SK-N-DZ (cell line): ENCODE measurements around the gene KIF19.
A peak's percentile ranks its signal among the peaks of the same experiment; 100 is the strongest.

Source experiments
- DNase-seq: peaks from one replicate; pipeline ENCODE4 v3.0.0-alpha.2; 2015; ENCODE audit warnings: low spot score

Gene KIF19

GRCh38 chr17:74339537-74340195 is 13.6 kb downstream of the KIF19 start:
- no peak for DNase-seq

GRCh38 chr17:74340470-74341023 is 14.5 kb downstream of the KIF19 start:
- no peak for DNase-seq

DNA sequence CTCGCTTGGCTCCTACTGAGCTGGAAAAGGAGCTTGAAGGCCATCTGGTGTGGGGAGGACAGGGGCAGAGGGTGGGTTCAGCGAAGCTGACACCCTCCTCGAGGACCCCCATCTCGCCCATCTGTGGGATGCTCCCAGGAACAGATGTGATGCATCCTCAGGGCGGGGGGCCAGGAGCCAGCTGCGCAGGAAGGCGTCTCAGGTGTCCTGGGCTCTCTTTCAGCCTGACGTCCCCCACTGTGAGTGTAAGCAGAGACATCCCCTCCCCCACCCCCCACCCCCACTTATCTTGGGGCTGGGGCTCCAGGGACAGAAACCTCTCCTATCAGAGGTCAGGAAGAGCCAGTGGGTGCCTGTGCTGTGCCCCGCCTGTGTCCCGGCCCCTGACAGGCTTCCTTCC is 16.2 kb downstream of the KIF19 start:
- DNase-seq = no peak

DNA sequence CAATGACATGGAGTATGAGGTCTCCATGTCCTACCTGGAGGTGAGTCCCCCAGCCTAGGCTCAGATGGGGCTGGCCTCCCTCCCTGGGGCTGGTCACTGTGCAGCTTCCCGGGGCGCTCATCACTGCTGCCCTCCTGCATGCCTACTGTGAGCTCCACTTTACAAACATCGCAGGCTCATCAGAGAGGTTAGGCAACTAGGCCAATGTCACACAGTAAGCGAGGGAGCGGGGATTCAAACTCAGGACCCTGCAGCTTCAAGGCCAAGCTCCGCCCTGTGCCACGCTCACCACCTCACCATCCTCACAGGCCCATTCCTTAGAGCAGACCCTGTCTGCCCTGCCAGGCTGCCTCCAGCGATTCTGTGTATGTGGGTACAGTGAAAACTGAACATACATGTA is 17.1 kb downstream of the KIF19 start:
- DNase-seq = no peak

DNA sequence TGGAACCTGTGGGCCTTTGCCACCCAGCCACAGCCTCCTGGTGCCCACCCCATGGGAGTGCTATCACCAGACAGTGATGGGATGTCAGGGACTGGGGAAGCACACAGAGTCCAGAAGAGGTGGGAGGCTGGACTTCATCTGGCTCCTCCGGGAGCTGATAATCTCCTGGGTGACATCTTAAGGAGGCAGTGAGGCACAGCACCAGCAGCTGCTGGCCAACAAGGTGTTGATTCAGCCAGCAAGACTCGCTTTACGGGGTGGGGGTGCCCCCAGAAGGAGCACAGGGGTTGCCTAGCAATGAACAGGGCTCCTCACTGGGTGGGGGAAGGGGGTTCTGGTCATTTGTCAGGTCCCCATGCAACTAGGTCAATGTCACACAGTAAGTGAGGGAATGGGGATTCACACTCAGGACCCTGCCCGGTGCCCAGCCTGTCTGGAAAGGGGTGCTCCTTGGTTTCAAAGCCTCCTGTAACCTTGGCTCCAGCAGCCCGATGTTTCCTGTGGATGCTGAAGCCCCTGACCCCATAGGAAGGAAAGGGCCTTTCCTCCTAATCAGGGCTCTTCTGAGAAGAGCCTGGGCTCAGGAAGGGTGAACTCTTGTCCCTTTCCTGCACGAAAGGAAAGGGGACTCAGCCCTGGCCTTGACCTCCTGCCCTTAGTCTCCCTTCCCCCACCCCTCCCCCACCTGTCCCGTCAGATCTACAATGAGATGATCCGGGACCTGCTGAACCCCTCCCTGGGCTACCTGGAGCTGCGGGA is 17.7 kb downstream of the KIF19 start:
- no peak for DNase-seq

DNA sequence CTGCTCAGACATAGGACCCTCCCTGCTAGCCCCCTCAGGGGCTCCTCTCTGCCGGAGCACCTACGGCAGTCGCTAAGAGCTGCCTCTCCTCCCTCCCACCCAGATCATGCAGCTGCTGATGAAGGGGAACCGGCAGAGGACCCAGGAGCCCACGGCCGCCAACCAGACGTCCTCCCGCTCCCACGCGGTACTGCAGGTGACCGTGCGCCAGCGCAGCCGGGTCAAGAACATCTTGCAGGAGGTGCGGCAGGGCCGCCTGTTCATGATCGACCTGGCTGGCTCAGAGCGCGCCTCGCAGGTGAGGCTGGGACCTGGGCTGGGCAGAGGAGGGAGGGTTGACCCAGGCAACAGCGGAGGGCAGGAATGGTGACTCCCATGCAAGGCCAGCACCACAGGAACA is 18.6 kb downstream of the KIF19 start:
- no peak for DNase-seq

DNA sequence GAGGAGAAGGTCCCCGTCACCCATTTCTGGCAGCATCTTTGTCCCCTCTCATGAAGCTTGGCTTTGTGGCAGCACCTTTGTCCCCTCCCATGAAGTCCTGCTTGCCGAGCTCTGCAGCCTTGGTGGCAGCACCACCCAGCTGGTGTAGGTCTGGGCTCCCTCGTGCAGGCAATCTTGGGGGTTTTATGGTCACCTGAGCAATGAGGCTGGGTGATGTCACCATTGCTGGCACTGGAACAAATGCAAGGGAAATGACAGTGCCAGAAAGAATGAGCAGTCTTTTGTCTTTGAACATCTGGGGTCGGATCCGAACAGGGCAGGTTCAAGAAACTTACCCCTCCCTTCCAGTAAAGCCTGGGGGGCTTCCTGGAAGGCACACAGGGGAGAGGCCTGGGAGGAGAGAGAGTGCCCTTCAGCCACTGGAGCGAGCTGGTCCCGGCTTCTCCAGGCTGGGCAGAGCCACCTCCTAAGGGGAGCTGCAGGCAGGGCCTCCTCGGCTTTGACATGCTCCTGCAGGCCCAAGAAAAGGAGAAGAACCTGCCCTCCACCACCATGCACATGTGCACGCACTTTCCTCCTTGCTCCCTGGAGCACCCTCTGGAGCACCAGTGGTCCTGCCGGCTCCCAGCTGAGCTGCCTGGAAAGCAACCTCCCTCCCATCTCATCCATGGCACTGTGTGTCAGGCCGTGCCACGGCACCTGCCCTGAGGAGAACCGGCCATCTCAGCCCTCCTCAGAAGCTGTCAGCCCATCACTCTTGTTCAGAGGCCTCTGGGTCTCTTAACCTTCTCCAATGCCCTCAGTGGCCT is 19.6 kb downstream of the KIF19 start:
- DNase-seq = no peak

DNA sequence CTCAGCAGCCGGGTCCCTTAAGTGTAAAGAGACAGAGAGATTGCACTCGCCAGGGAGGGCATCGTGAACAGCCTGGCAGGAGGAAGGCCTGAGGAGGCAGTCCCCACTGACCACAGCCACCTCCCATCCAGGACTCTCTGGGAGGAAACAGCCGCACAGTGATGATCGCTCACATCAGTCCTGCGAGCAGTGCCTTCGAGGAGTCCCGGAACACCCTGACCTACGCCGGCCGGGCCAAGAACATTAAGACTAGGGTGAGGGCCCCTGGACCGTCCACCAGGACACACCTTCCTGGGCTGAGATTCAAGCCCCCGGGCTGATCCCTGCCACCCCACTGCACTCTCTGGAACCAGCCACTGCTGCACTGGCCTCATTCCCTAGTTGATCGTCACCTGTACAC is 21.6 kb downstream of the KIF19 start:
- no peak for DNase-seq

DNA sequence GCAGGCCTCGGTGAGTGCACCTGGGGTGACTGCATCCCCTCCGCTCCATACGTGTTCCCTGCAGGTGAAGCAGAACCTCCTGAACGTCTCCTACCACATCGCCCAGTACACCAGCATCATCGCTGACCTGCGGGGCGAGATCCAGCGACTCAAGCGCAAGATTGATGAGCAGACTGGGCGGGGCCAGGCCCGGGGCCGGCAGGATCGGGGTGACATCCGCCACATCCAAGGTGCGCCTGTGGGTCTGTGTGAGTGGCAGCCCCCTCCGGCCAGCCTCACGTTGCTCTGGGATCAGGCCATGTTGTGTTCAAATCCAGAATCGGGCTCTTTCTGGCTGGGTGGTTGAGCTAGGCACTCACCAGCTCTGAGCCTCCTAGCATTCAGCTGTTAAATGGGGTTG is 23.1 kb downstream of the KIF19 start:
- no peak for DNase-seq

- no peak for DNase-seq
These were observed 24.5 kb downstream of the KIF19 start for GRCh38 chr17:74350486-74350885.

DNA sequence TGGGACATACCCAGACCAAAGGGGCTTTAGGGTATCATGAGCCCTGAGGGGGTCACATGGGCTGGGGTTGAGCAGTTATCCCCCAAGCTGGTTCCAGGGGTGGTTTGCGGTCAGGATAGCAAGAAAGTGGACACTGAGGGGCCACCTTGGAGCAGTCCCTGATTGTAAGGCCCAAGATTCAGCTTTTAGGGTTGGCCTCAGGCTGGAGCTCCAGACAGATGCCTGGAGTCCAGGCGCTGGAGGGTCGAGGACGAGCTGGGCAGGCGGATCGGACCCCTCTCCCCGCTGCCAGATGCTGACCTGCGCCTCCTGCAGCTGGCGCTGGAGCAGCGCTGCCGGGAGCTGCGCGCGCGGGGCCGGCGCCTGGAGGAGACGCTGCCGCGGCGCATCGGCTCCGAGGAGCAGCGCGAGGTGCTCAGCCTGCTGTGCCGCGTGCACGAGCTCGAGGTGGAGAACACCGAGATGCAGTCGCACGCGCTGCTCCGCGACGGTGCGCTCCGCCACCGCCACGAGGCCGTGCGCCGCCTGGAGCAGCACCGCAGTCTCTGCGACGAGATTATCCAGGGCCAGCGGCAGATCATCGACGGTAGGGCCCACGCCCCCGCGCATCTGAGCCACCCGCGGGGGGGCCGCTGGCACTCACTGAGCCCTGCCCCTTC is 25.7 kb downstream of the KIF19 start:
- no peak for DNase-seq

DNA sequence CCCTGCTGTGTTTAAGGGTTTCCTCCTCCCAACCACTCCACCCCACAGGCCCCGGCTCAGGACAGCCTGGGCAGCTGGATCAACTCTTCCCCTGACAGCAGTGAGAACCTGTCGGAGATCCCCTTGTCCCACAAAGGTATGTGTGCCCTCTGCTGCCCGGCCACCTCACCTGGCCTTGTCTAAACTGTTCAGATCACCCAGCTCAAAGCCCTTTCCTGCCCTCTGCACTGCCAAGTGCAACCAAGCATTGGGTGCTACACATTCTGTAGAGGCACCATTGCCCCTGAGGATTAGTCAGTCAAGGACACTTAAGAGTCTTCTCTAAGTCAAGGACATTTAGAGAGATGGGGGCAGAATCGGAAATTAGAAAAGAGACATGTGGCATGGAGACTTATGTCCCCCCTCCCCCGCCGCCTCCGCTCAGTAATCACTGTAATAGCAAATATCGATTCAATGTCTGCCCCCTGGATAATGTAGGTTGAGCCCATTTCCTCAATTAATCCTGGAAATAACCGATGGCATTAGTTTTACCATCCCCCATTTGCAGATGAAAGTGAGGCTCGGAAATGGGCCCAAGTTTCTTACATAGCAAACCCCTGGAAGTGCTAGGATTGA is 27.5 kb downstream of the KIF19 start:
- no peak for DNase-seq

- DNase-seq = peak; percentile 28
These were observed 28.1 kb downstream of the KIF19 start for GRCh38 chr17:74354123-74354522.

GRCh38 chr17:74354561-74354960 is 28.5 kb downstream of the KIF19 start:
- DNase-seq = no peak

DNA sequence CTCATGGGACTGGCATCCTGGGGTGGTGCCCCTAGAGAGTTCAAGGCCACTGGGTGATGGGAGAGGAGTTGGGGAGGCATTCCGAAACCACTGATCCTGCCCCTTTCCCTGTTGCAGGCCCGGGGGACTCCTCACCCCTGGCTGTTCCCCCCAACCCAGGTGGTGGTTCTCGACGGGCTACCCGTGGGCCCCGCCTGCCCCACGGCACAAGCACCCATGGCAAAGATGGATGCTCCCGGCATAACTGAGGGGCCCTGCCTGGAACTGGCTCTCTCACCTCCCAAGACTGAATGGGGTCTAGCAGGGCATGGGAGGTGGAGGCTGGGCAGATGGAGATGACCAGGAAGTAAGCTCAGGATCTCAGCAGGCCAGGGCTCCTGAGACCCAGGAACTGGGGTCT is 29.0 kb downstream of the KIF19 start:
- DNase-seq = no peak

DNA sequence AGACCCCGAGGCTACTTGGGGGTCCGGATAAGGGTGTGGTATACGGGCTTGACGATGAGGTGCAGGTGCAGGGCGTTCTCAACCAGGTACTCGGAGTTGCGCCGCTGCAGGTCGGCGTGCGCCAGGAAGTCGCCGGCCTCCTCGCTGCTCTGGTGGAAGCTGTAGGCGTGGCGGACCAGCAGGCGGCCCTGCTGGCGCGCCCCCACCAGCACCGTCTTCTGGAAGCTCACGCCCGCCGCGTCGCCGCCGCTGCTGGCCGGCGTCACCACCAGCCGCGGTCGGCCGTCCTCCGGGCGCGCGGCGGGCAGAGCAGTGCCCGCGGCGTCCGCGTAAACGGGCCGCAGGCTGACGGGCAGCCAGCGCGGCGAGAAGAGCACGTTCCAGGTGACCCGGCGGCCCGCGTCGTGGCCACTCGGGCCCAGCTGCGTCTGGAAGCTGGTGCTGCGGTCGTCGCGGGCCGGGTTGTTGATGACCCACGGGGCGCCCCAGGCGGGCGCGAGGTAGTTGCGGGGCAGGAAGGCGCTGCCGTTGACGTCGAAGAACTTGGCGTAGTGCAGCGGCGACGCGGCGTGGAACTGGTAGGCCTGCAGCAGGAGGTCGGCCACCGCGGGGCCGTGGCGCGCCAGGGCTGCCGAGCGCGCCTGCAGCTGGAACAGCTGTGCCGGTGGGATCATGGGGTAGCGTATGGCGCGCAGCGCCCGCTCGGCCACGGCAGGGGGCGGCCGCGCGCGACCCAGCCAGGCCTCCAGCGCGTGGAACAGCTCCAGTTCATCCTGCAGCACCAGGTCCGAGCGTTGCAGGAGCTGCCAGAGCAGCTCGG is 30.8 kb downstream of the KIF19 start:
- no peak for DNase-seq

DNA sequence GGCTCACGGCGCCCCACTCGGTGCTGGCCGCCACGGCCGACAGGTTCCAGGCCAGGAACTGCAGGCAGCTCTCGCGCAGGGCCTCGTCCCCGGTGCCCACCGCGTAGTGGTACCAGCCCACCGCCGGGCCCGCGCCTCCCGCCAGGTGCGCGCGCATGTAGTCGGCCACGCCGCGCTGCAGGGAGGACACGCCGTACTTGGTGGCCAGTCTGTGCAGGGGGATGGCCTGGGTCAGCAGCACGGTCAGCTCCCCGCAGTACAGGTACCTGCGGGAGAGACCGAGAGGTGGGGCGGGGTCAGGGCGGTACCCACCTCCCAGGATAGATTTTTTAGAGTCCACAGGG is 31.4 kb downstream of the KIF19 start:
- DNase-seq = no peak

DNA sequence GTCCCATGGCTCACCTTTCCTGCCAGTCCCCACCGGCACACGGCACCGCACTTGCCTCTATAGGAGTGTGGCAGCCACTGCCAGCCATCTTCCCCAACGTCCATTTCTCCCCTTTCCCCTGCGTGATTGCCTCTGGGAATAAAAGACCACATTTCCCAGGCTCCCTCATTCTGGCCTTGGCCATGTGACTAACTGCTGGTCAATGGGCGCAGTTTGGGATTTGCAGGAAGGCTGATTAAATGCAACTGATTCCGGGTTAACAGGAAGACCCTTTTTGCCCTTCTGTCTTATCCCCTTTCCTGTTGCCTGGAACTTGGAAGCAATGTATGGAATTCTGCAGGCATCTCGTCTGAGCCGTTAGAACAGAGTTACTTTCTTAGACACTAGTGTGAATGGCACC is 32.7 kb downstream of the KIF19 start:
- DNase-seq = no peak

GRCh38 chr17:74359916-74360315 is 33.9 kb downstream of the KIF19 start:
- DNase-seq = no peak

DNA sequence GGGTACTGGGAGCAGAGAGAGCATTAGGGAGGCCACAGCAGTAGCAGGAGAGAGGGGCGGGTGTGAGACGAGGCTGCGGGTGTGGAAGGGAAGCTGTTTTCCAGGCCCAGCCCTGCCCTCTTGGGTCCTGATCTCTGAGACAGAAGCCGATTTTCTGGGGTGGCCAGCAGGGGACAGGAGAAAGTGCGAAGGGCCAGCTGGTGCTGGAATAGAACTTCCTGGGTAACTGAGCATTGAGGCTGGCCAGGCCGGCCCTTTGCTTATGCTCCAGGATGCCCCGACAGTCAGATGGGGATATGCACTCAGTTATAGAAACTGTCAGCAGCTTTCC is 34.8 kb downstream of the KIF19 start:
- DNase-seq = no peak
